Effector CD8-positive, alpha-beta T cell (primary cell): ENCODE measurements around the gene CELSR3.

Source experiments
- DNase-seq: peaks from one replicate; lab custom pipeline; 2025; lab: John Stamatoyannopoulos, UW

CELSR3 gene

DNA sequence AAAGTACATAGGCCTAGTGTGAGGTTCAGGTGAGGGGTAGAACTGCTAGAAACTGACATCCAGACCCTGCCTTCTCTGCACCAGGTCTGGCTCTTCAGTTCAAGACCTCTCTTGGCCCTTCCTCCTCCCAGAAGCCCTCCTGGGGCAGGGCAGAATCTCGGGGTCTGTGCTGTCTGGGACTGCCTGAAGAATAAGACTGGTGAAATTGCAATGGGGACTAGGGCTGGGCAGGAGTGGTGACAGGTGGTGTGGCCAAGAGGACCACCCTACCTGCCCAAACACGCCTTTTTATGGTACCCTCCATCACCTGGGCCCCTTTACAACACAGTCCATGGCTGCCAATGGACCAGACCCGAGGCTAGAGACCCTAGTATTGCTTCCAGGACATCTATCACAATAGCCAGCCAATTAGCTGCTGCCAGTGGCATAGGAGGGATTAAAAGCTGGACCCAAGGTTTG is 24.6 kb upstream of the CELSR3 start:
- no peak for DNase-seq

DNA sequence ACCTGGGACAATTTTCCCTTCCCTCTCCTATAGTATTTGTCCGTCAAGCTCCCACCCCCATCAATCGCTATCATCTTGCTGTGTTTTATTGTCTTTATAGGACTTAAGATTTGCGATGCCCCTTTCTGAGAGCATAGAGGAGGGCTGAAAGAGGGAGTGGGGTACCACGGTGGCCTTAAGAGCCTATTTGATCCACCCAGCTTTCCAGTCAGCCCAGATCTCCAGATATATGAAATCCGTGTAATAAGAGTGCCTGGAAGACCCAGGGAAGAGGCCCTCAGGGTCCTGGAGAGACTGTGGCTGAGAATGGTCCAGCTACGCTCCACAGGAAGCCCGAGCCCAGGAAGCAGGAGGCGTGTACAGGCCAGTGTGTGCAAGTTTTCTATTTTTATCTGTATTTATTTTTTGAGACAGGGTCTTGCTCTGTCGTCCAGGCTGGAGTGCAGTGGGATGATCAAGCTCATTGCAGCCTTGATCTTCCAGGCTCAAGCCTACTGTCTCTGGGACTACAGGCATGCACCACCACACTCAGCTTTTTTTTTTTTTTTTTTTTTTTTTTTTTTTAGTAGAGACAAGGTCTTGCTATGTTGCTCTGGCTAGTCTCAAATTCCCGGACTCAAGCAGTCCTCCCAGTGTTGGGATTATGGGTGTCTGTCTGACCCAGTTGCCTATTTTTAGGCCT is 24.0 kb upstream of the CELSR3 start:
- no peak for DNase-seq

DNA sequence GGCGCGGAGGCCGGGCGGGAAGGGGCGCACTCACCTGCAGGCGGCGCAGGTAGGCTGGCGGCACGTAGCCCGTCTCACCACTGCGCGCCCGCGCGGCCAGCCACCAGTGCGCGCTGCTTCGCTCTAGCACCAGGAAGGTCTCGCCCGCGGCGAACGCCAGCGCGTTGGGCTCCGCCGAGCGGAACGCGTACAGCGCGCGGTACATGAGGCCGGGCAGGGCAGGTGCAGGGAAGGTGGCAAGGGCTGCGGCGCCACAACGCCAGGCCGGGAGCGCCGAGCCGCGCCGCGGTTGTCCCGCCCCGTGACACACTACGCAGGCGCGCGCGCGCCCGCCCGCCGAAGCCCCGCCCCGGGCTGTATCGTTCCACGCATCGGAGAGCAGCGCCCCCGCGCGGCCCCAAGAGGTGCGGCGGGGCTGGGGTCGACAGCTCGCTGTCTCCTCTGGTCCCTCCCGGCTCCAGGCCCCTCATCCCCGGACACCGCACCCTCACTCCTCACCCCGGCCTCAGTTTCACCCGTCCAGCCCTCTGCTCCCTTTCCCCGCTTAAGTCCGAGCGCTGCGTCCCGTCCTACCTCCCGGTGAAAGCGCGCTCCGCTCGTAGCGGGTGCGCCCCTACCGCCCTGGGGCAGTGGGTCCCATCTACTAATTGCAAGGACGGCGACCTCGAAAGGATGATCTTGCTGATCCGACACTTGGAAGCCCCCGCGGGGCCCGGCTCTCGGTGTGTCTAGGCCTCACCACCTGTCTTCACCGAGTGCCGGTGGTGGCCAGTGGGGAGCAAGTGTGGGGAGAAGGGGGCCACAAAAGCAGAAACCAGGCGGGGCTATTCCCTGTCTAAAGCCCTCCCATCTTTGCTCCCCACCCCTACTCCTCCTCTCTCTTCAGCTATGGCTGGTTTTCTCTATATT is 23.2 kb upstream of the CELSR3 start, which contains the start of gene NCKIPSD:
Gene NCKIPSD (minus strand): TSS at position 313 of the 909 bp plus-strand sequence. CDS start 108 bp downstream, at position 205.
- peak; percentile 89 for DNase-seq

DNA sequence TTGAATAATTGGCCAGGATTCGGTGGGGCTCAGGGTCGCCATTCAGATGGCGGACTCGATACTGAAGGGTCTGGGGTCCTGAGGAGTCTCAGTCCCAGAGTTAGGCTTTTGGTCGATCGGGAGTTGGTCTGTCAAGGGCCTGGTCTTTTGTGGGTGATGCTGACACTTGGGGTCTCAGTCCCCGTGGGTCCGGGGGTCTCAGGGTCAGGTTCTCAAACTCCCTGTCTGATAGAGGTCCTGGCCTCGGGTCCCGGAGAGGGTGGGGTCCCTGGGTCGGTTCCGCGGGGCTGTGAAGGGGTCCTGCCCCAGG is 22.6 kb upstream of the CELSR3 start:
- no peak for DNase-seq

DNA sequence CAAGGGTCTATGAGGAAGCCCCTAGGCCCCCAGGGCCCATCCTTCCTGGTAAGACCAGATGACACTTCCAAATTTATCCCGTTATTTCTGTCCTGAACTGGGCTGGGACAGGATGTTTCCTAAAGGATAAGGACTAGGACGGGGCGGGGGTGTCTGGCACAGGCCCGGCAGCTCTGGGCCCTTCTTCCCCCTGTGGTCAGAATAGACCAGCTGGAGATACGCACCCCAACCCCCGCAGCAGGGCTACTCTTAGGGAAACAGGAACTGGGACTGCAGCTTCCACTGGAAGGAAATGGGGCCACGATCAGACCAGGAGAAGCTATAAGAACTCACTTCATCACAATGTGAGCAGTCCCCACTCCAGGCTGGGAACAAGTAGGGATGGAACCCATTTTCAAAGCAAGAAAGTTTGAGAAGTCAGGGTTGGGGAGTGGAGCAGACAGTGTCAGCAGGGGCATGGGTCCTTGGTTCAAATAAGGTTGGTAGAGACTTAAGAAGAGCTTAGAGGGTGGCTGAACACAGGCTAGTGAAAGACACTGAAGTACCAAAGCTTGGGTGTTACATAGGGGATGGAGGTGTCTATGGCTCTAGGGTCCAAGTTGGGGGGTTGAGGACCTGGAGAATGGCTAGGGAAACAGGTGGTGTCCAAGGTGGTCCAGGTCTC is 21.9 kb upstream of the CELSR3 start:
- DNase-seq, result no peak

DNA sequence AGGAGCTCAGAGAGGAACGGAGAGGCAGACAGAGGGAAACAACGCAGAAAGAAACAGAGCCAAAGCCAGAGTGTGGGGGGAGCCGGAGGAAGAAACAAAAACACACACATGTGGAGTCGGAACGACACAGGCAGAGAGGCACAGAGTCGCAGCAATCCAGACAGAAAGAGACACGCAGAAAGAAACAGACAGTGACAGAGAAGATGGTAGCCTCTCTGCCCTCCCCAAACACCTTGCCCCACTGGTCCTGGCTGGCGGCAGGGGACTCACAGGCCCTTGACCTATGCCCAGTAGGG is 21.3 kb upstream of the CELSR3 start:
- DNase-seq, result no peak

DNA sequence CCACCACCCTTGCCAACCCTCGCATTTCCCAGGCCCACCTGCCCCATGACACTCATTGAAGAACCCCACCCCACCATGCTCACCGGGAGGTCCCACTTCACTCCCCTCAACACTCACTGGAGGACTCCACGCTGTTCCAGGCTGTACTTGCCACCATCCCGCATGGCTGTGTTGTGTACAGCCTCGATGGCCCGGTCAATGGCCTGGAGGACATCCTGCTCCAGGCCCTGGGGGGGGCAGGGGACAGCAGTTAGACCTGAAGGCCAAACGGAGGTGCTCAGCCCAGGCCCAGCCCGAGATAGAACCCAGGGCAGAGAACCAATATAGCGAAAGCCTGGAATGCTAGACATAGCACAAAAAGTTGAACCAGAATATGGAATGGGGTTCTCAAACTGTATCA is 20.1 kb upstream of the CELSR3 start:
- no peak for DNase-seq

DNA sequence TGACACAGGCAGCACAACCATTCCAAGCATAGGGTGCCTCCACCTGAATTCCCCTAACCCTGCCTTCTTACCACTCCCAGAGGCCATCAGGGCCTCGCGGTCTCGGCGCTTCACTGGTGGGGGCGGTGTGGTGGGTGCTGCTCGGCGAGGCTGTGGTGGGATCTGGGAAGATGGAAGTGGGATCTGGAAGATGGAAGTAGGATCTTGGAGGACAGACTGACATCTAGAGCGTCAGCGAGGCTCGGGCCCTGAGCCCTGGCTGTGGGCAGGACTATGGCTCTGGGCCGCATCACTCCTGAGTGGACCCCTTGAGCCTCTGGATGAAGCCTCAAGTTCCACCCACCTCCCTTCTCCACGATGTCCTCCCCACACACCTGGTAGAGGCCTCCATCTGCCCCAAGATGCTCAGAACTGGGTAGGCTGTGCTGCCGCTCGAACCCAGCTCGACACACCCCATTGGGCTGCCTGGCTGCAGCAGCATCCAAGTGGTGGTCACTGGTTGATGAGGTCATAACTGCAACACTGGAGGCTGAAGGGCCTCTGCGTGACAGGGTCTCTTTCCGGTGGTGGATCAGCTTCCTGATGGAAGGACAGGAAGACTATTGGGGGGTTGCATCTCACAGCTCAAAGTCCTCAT is 19.4 kb upstream of the CELSR3 start:
- no peak for DNase-seq

DNA sequence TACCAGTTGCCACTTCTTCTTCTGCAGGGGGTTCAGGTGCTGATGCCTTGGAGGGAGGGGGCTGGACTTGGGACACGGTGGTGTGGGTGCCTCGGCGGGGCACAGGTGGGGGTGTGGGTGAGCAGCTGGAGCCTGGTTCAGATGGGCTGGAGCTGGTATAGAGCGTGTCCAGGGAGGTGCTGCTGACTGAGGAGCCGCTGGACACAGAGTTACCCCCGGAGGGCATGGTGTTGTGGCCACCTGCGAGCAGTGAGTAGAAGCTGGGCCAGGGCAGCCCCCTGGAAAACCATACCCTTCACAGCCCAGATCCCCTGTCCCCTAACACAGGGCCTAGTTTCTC is 18.8 kb upstream of the CELSR3 start:
- DNase-seq, result no peak

DNA sequence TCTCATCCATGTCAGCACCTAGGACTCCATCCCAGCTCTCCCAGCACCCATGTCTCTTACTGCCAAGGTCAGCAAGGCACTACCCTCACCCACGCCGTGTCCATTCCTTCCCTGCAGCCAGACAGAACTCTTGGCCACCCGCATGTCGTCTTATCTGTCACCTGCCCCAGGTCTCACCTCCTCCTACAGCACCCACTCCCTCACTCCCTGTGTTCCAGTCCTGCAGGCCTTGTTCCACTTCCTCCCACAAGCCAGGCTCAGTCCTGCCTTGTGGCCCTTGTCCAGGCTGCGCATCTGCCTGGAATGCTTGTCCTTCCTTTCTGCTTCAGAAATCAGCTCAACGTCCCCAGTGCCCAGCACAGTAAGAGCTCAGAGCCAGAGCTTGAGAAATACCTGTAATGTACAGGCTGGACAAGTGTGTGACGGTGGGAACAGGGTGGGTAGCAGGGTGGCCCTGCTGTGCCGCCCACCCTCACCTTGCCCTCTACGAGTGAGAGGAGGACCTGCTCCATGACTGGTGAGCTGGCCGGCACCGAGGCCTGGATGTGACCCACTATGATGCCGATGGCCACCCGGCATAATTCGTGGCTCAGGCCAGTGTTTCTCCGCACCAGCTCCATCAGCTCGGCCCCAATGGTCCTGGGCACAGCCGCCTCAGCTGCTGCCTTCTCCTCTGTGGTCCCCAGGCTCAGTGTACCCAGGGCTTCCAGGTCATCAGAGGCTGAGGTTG is 18.3 kb upstream of the CELSR3 start:
- DNase-seq, result no peak

DNA sequence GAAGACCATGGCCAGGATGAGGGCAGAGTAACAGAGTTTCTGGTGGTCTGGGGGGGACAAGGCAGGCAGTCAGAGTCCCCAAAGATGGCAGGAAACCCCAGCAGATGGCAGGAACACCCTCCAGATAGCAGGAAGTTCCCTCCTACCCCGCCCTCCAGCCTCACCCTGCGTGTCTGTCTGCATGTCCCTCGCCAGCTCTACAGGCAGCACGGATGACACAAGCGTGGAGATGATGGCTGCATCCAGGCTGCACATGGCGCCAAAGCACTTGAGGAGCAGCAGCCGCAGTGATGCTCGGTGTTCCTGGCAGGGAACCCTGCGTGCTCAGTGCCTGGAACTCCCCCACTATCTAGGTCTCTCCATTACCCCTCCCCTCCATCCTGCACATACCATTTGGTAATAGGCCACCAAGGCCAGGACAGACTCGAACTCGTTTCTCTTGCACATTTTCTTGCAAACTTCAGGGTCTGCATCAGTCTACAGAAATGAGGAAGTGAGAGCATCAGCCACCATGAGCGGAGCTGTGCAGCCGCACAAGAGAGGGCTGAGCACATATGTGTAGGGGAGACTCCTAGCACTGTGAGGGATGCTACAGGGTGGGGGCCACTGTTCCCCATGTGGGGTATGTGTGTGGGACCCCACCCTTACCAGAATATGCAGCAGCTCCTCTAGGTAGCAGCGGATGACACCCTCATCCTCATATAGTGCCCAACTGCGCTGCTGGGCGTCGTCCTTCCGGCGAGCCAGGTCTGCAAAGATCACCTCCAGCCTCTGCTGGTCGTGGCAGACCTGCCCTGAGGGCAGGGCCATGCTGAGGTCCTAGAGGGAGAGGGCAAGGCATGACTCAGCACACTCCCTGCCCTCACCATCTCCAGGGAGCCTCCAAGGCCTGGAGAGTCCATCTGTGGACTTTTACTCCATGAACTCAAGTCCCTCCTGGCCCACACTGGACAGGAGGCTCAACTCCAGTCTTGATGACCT is 17.0 kb upstream of the CELSR3 start:
- no peak for DNase-seq

DNA sequence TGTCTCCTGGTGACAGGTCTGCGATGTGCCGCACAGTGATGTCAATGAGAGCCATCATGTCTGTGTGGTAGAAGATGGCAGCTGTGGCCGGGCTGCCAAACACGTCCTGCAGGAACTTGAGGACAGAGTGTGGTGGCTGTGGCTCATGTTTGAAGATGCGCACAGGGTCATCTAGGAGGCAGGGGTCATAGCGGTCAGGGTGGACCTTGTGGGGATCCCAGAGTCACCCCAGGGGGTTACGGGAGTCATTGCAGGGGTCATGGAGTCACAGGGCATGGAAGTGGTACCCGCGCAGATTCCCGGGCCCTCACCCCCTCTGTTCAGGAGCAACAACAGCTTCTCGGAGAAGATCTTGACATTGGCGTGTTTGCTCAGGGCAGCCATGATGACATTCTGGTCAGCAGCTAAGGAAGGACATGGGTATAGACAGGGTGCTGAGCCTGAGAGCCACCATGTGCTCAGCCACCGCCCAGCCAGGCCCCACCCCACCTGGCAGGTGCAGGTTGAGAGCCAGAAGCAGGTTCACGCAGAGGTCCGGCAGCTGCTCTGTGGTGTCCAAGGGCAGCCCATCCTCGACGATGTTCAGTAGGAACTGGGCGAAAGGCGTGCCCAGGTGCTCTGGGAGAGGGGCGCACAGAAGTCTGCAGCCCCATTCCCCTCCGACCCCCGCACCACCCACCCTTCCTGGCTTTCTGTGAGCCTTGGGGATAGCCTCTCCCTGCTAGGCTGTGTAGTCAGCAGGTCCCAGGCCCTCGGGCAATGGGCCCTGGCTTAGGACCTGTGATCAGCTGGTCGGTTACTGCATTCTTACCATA is 16.1 kb upstream of the CELSR3 start:
- no peak for DNase-seq

DNA sequence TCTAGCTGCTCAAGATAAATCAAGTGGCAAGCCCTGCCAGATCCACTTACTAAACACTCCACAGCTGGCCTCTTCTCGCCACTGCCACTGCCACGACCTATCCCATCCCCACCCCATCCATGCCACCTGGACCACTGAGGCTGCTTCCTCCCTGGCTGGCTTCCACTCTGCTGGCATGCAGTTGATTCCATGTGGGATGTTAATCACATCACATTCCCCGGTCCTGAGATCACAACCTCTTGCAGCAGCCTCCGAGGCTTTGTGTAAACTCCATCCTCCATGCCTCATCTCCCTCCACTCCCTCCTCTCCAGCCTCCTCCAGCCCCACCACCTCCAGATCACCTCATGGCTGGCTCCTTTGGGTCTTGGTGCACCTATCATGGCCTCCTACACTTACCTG is 15.4 kb upstream of the CELSR3 start:
- no peak for DNase-seq

DNA sequence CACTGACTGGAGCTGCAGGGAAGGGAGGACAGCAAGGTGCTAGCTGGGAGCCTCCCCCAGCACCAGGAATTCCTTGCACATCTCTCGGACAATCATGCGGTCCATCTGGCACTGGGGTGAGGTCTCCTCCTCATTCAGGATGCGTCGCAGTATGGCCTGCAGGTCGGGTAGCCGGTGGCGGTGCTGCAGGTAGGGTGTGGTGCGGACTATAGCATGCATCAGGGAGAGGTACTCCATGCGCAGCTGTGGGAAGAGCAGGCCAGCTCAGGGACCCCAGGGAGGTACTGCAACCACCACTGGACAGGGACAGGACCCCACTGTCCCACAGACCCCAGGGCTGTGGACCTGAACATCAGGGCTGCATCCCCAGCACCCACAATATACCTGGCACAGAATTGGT is 11.8 kb upstream of the CELSR3 start:
- no peak for DNase-seq

DNA sequence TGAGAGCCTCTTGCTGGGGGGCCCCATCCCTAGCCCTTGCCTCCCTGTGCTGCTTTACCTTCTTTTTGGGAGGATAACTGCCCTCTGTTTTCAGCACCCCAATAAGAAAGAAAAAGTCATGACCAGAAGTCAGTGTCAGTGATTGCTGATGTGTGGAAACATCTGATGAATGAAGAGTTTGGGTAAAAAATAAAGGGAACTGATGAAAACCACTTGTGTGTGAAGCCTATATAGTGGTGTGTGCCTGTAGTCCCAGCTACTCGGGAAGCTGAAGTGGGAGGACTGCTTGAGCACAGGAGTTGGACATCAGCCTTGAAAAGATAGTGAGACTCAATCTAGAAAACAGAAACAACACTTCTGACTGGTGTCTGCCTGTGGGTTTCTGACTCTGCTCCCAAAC is 9.8 kb upstream of the CELSR3 start:
- no peak for DNase-seq

DNA sequence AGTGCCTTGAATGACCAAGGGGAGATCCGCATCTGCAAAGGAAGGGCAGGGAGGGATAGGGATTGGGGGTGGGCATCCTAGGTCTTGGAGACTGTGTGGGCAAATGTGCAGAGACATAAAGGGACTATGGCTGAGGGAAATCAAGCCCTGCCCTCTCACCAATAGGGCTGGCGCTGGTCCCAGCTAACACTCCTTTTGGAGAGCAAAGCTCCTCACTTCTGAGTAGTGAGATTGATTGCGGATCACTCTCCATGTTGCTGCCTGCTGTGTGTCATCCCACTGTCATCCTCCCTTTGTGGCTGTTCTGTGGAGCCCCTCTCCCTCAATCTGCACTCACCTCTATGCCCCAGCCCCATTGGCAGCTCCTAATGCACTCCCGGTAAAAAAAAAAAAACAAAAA is 2.2 kb upstream of the CELSR3 start:
- DNase-seq, result no peak

DNA sequence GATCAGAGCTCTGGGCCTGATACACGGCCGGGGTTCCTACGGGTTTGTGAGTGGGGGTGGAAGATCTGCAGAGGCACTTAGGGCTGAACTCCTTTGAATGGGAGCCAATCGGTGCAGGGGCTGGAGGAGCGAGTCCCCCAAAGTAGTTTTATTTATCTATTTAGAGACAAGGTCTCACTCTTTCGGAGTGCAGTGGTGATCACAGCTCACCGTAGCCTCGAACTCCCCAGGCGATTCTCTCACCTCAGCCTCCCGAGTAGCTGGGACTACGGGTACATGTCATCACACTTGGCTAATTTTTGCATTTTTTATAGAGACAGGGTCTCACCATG is 1.6 kb upstream of the CELSR3 start:
- no peak for DNase-seq

DNA sequence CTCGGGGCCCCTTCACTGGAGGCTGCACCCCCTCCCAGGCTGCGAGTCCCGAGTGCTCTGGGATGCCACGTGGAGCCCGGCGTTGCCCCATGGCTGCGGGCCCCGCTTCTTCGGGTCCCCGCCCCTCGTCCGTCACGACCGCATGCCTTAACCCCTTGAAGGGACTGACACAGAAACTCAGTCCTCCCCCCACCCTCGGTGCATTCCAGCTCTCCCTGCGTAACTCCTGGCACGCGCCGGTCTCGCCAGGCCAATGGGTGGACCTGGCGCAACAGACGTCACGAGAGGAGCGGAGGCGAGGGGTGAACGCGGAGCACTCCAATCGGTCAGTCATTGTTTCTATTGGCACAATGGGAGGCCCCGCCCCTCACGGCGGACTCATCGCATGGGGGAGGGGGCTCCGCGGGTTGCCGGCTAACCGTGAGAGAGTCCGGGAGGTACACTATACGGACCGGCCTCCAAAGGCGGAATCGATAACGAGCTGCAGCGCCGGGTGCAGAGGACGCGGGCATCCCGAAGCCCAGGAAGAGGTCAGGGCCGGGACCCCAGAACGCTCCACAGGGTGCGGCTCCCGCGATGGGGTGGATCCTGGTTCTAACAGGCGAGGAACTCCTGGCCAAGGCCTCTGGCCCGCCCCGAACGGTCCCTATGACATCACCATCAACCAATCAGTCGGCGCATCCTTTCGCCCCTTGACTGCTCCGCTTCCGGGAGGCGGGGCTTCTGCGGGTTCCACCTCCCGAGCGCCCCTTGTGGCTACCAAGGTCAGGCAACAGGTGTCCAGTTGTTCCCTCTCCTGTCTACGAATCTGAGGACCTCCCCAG is 1.0 kb upstream of the CELSR3 start:
- peak; percentile 58 for DNase-seq

DNA sequence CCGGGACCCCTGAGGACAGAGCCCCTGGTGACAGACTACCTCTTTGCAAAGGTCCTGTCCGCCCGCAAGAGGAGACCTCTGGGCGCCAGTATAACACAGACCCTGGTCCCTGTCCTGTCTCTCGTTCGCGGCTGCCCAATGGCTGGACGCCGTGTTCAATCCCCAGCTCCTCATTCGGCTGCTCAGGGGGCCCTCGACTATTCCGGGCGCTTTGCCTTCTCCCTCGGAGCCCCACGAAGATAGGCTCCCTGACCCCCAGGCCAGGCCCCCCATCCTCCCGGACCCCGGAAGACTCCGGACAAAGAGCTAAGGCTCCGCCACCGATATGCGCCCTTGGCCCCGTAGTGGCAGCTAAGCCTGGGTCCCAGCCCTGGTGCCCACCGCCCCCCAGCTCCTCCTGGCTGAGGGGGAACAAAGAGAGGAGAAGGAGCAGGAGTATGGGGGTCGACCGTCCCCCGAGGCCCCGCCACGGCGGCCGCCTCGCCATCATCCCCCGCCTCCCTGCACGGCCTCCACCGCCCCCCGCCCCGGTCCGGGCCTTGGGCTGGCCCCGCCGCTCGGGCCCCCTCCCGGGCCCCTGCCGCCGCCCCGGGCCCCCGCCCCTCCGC is 437 bp downstream of the CELSR3 start:
- DNase-seq, result no peak
